GM04503 (cell line): ENCODE data around the gene FBLN7.
"Not testable (repeated sequence)": the region's sequence is repeated elsewhere in the genome, so short reads cannot be mapped to it uniquely, and the experiment has no call there.

ENCODE experiments used
- DNase-seq: peaks from one replicate; pipeline ENCODE4 v3.0.0-alpha.2; 2012; ENCODE audit warnings: low read depth

The FBLN7 gene

GRCh38 chr2:112184121-112184520 is 45.9 kb downstream of the FBLN7 start:
- no peak for DNase-seq

DNA sequence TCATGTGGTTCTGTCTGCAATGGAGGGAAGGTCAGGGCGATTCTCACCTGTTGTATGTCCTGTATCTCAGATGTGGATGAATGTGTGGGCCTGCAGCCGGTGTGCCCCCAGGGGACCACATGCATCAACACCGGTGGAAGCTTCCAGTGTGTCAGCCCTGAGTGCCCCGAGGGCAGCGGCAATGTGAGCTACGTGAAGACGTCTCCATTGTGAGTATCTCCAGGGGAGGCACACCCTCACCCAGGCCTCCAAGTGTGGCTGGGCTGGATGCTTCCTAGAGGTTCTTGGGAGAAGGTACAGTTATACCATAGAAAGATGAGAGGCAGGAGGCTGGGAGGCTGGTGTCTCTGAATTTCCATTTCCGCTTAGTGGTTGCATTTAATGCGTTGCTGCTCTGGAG is 46.9 kb downstream of the FBLN7 start:
- DNase-seq = no peak

DNA sequence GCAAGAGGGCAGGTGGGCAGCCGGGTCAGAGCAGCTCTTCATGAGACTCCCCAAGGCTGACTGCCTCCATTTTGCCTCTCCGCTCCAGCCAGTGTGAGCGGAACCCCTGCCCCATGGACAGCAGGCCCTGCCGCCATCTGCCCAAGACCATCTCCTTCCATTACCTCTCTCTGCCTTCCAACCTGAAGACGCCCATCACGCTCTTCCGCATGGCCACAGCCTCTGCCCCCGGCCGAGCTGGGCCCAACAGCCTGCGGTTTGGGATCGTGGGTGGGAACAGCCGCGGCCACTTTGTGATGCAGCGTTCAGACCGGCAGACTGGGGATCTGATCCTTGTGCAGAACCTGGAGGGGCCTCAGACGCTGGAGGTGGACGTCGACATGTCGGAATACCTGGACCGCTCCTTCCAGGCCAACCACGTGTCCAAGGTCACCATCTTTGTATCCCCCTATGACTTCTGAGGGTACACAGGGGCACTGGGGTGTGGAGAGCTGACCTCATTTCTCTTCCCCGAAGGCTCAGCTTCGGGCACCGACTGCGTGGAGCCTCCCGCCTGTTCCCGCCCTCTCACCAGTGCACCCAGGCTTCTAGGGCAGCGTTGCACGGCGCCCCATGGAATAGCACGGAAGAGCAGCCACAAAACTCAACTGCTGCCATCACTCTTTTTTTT is 49.0 kb downstream of the FBLN7 start:
- no peak for DNase-seq

DNA sequence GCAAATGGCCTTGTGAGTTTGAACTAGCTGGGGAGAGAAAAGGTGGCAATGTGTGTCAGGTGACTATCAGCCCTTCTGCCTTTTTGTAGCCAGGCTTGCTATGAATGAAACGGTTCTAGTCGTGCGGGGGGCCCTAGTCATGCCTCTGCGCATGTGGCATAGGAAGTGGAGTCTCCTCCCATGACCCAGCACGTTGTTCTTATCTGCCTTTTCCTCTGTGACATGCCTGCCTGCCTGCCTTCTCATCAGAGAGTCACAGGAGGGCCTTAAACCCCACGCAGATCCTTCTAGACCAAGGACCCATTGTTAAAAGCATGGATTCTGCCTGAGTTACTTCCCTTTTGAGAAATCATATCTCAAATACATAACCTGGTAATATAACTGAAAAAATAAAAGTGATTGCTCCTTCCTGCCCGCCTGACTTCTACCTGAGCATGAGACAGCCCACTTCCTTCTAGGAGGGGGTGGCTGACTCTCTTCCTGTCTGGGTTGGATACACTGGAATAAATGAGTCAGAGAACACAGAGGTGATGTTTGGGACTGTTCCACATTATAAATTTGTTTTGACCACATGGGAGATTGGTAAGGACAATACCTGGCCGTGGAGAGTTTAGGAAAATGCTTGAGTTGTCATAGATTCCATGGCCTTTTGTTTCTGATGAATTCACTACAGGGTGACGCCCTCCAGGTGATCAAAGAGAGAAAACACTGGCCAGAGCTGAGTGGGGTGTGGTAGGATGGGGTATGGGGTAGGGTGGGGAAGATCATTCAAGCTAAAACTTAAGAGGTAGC is 49.8 kb downstream of the FBLN7 start:
- no peak for DNase-seq

DNA sequence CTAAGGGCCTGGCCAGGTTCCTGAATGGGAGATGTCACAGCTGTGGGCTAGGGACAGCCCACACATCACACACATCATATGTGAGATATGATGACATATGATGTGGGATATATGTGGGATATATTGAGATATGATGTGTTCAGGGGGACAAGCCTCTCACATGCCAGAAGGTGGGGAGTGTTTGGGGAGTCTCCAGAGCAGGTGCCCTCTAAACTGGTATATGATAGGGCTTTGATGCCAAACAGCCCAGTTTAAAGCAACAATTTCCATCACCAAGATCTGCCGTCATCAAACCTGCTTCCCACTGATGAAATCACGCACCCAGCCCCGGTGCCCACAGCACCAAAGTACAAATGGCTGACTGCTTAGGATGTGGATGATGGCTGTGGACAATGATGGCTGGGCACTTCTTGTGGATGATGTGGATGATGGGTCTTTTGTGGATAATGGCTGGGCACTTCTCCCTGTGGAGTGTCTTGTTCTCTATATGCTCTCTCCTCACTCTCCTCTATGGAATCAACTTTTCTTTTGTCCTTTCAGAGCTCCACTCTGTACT is 50.9 kb downstream of the FBLN7 start:
- DNase-seq = no peak

GRCh38 chr2:112194028-112194427 is 55.8 kb downstream of the FBLN7 start:
- no peak for DNase-seq

DNA sequence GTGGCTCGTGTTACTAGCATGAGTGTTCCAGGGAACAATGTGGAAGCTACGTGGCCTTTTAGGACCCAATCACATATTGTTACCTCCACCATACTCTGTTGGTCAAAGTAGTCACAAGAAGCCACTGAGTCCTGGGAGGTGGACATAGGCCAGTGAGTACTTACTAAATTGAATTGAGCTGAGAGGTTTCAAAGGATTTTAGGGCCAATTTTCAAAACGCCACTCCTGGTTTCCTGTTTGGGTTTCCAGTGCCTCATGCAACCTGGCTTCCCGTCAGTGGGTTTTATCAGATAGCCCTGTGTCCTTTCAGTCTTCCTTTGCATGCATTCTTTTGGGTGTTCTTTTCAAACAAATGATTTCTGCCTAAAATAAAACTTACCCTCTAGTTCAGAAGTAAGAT is 56.3 kb downstream of the FBLN7 start:
- no peak for DNase-seq

DNA sequence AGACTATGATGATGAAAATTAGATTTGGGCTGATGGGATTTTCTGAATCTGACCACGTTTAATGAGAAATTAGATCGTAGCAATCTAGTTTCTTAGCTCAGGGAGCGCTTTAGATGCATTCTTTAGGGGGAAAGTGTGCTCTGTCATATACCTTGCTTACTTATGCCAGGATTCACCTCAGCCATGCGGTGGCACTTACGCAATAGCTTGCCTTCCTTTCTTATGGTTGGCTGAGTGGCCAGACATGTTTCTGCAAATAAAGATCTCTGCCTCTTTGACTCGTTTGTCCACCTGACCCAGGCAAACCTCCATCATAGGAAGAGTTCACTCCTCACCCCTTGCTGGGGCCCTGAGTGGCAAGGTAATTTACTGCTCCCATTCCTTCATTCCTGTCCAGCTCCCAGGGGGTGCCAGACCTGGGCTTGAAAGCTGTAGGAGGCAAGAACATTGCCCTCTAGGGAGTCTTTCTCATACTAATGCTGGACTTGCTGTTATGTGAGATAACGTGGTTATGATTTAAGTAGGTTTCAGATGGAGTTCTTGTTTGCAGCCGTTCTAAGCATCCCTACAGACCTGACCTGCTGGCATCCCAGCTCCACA is 57.1 kb downstream of the FBLN7 start:
- DNase-seq = no peak

DNA sequence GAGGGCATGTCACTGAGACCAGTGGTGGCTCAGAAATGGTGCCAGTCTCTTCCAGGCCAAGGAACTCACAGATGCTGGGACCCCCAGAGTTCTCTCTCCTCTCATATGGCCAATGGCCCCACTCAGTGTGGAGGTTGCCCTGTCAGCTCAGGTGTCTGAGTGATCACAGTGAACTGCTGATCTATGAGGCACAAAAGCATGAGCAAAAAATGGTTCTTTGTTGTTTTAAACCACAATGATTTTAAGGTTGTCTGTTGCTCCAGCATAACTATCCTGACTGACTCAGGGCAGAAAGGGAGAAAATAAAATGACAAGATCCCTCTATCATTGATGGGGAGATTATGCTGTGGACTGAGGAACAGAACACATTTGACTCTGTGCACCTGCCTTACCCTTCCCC is 57.8 kb downstream of the FBLN7 start:
- no peak for DNase-seq

DNA sequence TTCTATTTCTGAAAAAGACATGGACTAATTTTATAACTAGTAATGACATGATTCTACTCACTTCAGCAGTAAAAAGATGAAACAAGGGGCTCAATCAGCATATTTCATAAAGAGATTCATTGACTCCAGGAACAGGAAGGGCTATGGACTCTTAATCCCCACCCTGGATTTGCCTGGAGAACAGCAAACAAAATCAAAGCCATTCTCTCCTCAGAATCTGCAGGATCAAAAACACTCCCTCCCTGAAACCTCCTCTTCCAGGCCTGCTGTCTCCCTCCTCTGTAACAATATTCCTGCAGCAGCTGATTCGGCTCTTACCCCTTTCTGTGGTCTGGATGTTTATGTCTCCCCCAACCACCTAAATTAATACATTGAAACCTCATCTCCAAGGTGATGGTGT is 59.7 kb downstream of the FBLN7 start:
- DNase-seq = no peak

GRCh38 chr2:112198780-112199179 is 60.6 kb downstream of the FBLN7 start:
- DNase-seq = peak; percentile 18

DNA sequence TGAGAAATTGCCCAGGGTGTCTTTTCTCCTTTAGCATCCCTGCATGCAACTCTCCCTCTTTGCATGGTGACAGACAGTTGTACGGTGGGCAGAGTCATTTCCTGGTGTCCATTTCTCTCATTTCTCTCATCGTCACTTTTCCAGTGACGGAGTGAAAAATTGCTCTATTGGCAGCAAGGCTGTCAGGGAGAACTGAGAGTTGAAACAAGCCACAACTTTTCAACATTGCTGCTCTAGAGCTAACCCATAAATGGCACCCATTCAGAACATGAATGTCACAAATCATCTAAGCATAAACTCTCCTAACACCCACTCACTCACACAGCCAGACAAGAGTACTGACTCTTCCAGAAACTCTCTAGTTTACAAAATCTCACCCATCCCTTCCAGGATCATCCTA is 61.0 kb downstream of the FBLN7 start:
- no peak for DNase-seq

DNA sequence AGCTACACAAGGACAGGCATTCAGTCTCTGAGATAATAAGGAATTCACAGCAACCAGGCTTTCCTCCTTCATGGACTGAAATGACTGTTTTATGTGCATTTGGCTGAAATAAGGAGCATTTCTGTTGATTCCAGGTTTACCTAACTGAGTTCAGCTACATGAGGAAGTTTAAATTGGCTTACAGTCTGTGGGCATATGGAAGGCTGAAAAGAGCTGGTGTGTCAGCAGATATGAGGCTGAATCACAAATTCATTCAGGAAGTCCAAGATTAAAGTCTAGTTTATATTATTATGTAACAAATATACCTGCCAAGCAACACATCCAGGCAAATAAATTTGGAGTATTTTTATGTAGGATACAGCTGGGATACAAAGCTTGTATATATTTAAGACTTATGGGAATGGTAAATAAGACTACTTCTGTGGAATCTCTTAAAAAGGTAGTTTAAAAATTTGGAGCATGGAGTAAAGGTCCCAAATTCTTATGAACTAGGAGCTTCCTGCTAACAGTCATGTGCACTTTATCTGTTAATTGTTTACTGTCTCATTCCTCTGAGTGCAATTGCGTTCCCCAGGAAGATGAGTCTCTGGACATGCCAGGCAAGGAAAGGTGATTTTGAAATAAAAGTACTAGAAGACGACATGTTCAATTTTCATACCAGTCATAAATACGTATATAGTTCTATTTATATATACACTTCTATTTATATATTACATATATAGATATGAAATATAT is 63.7 kb downstream of the FBLN7 start:
- DNase-seq = no peak

DNA sequence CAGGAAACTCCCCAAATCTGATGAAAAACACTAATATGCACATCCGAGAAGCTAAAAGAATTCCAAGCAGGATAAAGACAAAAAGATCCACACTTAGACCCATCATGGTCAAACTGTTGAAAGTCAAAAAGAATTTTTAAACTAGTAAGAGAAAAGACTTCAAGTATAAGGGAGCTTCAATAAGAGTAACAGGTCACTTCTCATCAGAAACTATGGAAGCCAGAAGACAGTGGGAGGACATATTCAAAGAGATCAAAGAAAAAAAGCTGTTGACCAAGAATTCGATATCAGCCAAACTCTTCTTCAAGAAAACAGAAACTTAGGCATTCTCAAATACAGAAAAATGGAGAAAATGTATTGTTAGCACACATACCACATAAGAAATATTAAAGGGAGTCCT is 66.2 kb downstream of the FBLN7 start:
- no peak for DNase-seq

- not testable (repeated sequence) for DNase-seq
Measured at GRCh38 chr2:112207905-112208304, 69.7 kb downstream of the FBLN7 start.

- no peak for DNase-seq
Measured at GRCh38 chr2:112216167-112216566, 78.0 kb downstream of the FBLN7 start.

- DNase-seq = no peak
Measured at GRCh38 chr2:112217854-112218253, 79.7 kb downstream of the FBLN7 start.

- no peak for DNase-seq
Measured at GRCh38 chr2:112220186-112220585, 82.0 kb downstream of the FBLN7 start.

- no peak for DNase-seq
Measured at GRCh38 chr2:112220831-112221230, 82.6 kb downstream of the FBLN7 start.

DNA sequence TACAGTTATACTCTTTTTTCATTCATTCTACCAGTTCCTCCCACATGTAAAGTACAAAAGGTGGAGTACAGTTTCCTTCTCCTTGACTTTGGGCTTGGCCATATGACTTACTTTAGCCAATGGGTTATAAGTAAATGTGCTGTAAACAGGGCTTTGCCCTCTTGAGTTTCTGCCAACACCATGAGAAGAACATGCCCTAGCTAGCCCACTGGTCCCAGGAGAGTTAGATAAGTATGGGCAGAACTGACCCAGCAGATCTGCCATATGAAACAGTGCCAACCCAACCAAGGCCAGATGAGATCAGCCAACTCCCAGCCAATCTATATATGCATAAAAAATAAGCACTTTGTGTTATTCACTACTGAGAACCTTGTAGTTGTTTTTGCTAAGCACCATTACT is 91.2 kb downstream of the FBLN7 start:
- DNase-seq = no peak

- no peak for DNase-seq
Measured at GRCh38 chr2:112230371-112230770, 92.2 kb downstream of the FBLN7 start.
